Smooth muscle cell (in vitro differentiated cells): ENCODE results near the gene THSD4. TPM values are rescaled to one million over a fixed set of nuclear protein-coding genes. Genes with fewer than 3 reads are reported as not detected.

Experiments used
- DNase-seq: peaks from one replicate; lab custom pipeline; 2025; ENCODE audit not compliant: unreplicated experiment; lab: John Stamatoyannopoulos, UW
- H2AFZ ChIP-seq: fragments of 200-600 bp; sonication (generic); 2 replicates; pipeline ENCODE4 v1.6.0; 2016; ENCODE audit warnings: antibody characterized with exemption, low read depth, mild to moderate bottlenecking
- H3F3A ChIP-seq: fragments of 200-600 bp; sonication (generic); 2 replicates; pipeline ENCODE4 v1.6.0; 2017; ENCODE audit warnings: antibody characterized with exemption, low read depth
- H3K27ac ChIP-seq: fragments of 200-600 bp; sonication (generic); 2 replicates; pipeline ENCODE4 v1.5.1; 2016; ENCODE audit warnings: low read depth, mild to moderate bottlenecking
- H3K27me3 ChIP-seq: fragments of 200-600 bp; sonication (generic); 2 replicates; pipeline ENCODE4 v1.6.1; 2016; ENCODE audit warnings: low read depth, mild to moderate bottlenecking
- H3K36me3 ChIP-seq: fragments of 200-600 bp; sonication (generic); 2 replicates; pipeline ENCODE4 v1.5.1; 2016; ENCODE audit warnings: low read depth
- H3K4me1 ChIP-seq: fragments of 200-600 bp; sonication (generic); 2 replicates; pipeline ENCODE4 v1.5.1; 2016; ENCODE audit warnings: low read depth
- H3K4me2 ChIP-seq: fragments of 200-600 bp; sonication (generic); 2 replicates; pipeline ENCODE4 v1.6.0; 2016; ENCODE audit warnings: mild to moderate bottlenecking
- H3K4me3 ChIP-seq: fragments of 200-600 bp; sonication (generic); 2 replicates; pipeline ENCODE4 v1.5.1; 2016; ENCODE audit warnings: mild to moderate bottlenecking
- H3K79me2 ChIP-seq: fragments of 200-600 bp; sonication (generic); 2 replicates; pipeline ENCODE4 v1.6.0; 2016; ENCODE audit warnings: low read depth, mild to moderate bottlenecking
- H3K9ac ChIP-seq: fragments of 200-600 bp; sonication (generic); 2 replicates; pipeline ENCODE4 v1.6.0; 2016; ENCODE audit warnings: low read depth
- H3K9me3 ChIP-seq: fragments of 200-600 bp; sonication (generic); replicated peaks from 2 replicates; pipeline ENCODE4 v1.5.1; 2016; ENCODE audit warnings: low read depth
- H4K20me1 ChIP-seq: fragments of 200-600 bp; sonication (generic); 2 replicates; pipeline ENCODE4 v1.6.0; 2016; ENCODE audit warnings: low read depth
- WGBS: methylation state at CpG from one replicate; pipeline ENCODE4 v1.1.7; 2016; ENCODE audit warnings: low lambda C conversion rate; 5-methylcytosine and 5-hydroxymethylcytosine counted together
- polyA plus RNA-seq: library from polyadenylated mRNA; unstranded; fragments of >200 nt; fragmentation: Nextera tagmentation; extraction: Ambion mirVana; gene quantifications from 2 replicates; pipeline ENCODE4 v1.2.1, GENCODE V29; 2016
- total RNA-seq: library from RNA; depleted of rRNA; stranded (reverse); fragments of >200 nt; gene quantifications from 2 replicates; pipeline ENCODE4 v1.2.3, GENCODE V29; 2014
- TF ChIP-seq, protein P1 (sequence below): fragments of 200-600 bp; sonication (generic); IDR thresholded peaks from 2 replicates; pipeline ENCODE4 v1.5.1; 2017; ENCODE audit warnings: borderline replicate concordance, mild to moderate bottlenecking, antibody characterized with exemption; ENCODE audit not compliant: insufficient read depth, poor library complexity, severe bottlenecking

THSD4 gene
- total and polyA plus RNA-seq, 2 experiments from 2014 or later, result 2.5 to 4.1 TPM

DNA sequence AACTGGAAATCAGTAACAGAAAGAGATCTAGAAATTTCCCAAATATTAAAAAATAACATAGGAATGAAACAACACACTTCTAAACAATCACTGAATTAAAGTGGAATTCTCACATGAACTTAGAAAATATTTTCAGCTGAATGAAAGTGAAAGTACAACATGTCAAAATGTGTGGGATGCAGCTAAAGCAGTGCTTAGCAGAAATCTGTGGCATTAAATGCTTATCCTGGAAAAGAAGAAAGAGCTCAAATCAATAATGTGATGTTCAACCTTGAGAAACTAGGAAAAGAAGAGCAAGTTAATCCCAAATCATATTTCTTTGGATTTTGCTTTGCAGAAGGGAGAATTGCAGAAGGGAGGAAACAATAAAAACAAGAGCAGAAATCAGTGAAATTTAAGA, 596.9 kb downstream of the THSD4 start:
- Histone ChIP-seq H2AFZ (no peak overlapping the region), H3K4me2 (peak overlapping the region; percentile 11), H3F3A (no peaks in the 10 kb centered on the region), H3K4me3 (no peak overlapping the region), H3K36me3 (no peaks in the 10 kb centered on the region), H3K4me1 (peaks cover 11% of the 10 kb centered on the region), H3K9me3 (no peaks in the 10 kb centered on the region), H3K79me2 (no peaks in the 10 kb centered on the region), H3K9ac (no peak overlapping the region), H3K27ac (no peak overlapping the region), H3K27me3 (no peaks in the 10 kb centered on the region), H4K20me1 (no peaks in the 10 kb centered on the region)
- TF ChIP-seq, protein P1, sequence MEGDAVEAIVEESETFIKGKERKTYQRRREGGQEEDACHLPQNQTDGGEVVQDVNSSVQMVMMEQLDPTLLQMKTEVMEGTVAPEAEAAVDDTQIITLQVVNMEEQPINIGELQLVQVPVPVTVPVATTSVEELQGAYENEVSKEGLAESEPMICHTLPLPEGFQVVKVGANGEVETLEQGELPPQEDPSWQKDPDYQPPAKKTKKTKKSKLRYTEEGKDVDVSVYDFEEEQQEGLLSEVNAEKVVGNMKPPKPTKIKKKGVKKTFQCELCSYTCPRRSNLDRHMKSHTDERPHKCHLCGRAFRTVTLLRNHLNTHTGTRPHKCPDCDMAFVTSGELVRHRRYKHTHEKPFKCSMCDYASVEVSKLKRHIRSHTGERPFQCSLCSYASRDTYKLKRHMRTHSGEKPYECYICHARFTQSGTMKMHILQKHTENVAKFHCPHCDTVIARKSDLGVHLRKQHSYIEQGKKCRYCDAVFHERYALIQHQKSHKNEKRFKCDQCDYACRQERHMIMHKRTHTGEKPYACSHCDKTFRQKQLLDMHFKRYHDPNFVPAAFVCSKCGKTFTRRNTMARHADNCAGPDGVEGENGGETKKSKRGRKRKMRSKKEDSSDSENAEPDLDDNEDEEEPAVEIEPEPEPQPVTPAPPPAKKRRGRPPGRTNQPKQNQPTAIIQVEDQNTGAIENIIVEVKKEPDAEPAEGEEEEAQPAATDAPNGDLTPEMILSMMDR, result no peak
- DNase-seq, result no peak

GRCh38 chr15:71713191-71713809, 598.0 kb downstream of the THSD4 start:
- Histone ChIP-seq H3F3A (no peaks in the 10 kb centered on the region), H3K79me2 (no peaks in the 10 kb centered on the region), H4K20me1 (no peaks in the 10 kb centered on the region), H3K9ac (no peak overlapping the region), H3K4me2 (no peak overlapping the region), H3K27me3 (no peaks in the 10 kb centered on the region), H3K4me3 (no peak overlapping the region), H3K27ac (no peak overlapping the region), H3K4me1 (peaks cover under 1% of the 10 kb centered on the region), H3K9me3 (no peaks in the 10 kb centered on the region), H3K36me3 (no peaks in the 10 kb centered on the region), H2AFZ (no peak overlapping the region)
- 96% methylated on average over 5 of the region's 5 CpGs for WGBS
- TF ChIP-seq, protein P1, result no peak
- DNase-seq, result no peak

DNA sequence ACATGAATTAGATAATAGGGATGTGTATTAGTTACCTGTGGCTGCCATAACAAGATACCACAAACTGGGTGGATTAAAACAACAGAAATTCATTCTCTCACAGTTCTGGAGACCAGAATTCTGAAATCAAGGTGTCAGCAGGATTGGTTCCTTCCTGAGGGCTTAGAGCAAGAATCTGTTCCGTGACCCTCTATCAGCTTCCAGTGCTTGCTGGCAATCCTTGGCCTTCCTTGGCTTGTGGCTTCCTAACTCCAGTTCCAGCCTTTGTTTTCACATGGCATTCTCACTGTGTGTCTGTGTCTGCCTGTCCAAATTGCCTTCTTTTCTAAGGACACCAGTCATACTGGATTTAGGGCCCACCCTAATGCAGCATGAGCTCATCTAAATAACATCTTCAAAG, 600.6 kb downstream of the THSD4 start:
- Histone ChIP-seq H4K20me1 (no peaks in the 10 kb centered on the region), H3K27me3 (no peaks in the 10 kb centered on the region), H2AFZ (no peak overlapping the region), H3F3A (no peaks in the 10 kb centered on the region), H3K9me3 (no peaks in the 10 kb centered on the region), H3K36me3 (no peaks in the 10 kb centered on the region), H3K27ac (no peak overlapping the region), H3K9ac (no peak overlapping the region), H3K4me1 (no peaks in the 10 kb centered on the region), H3K79me2 (no peaks in the 10 kb centered on the region), H3K4me2 (no peak overlapping the region), H3K4me3 (no peak overlapping the region)
- TF ChIP-seq, protein P1, result no peak
- 90% methylated on average over 1 of the region's 1 CpG for WGBS
- DNase-seq, result no peak

GRCh38 chr15:71716990-71717389, 601.7 kb downstream of the THSD4 start:
- Histone ChIP-seq H3K27ac (peak overlapping the region; percentile 24), H3K27me3 (no peaks in the 10 kb centered on the region), H3K4me2 (no peak overlapping the region), H3K36me3 (no peaks in the 10 kb centered on the region), H3K4me1 (no peaks in the 10 kb centered on the region), H2AFZ (no peak overlapping the region), H3K9ac (no peak overlapping the region), H3F3A (no peaks in the 10 kb centered on the region), H3K9me3 (no peaks in the 10 kb centered on the region), H3K4me3 (no peak overlapping the region), H4K20me1 (no peaks in the 10 kb centered on the region), H3K79me2 (no peaks in the 10 kb centered on the region)
- DNase-seq, result no peak
- TF ChIP-seq, protein P1, result no peak
